ENCODE data around the gene TTLL4. TPM values are rescaled to one million over a fixed set of nuclear protein-coding genes. Genes with fewer than 3 reads are reported as not detected.

Gene TTLL4
- total RNA-seq, 2 experiments from 2014 or later: 38.2 to 68.0 TPM

- H3K4me2 ChIP-seq (ENCODE audit: low read length): no peak overlapping the region
- H2AFZ ChIP-seq (ENCODE audit: low read length): no peak overlapping the region
- H3K4me3 ChIP-seq (ENCODE audit: low read depth, low read length, poor library complexity, severe bottlenecking): no peak overlapping the region
- H4K20me1 ChIP-seq (ENCODE audit: insufficient read depth, low read length): no peaks in the 10 kb centered on the region
- no peaks in the 10 kb centered on the region for H3K9me2 ChIP-seq (ENCODE audit: insufficient read depth, low read length)
- no peak overlapping the region for H3K27ac ChIP-seq (ENCODE audit: low read depth, low read length, poor library complexity, severe bottlenecking)
- no peaks in the 10 kb centered on the region for H3K79me2 ChIP-seq (ENCODE audit: insufficient read depth, low read depth, low read length)
- peaks cover 96% of the 10 kb centered on the region for H3K36me3 ChIP-seq (ENCODE audit: insufficient read depth, low read length)
- BruUV-seq (replicated peaks): no TSS peak
- DNase-seq (ENCODE audit: low spot score): no peak
- ChIA-PET POLR2A (no interaction called here), CTCF (ENCODE audit: unreplicated experiment) (interaction anchor here (0.7 kb wide), 1 partner anchor 99 kb away, joined by 3 read pairs; no protein-coding TSS in a partner anchor)
- intact Hi-C loops (cut with micrococcal nuclease; ENCODE audit: unreplicated experiment): no loop called here
- no peaks in the 10 kb centered on the region for H3K9me3 ChIP-seq (ENCODE audit: low read length)
- no peaks in the 10 kb centered on the region for H3K4me1 ChIP-seq (ENCODE audit: insufficient read depth, low read length, poor library complexity, severe bottlenecking)
- TF ChIP-seq EZH2phosphoT487 (IDR thresholded peaks at IDR 0.05; ENCODE audit: borderline replicate concordance, low read depth, low read length): no peak
These were observed 38.3 kb downstream of the TTLL4 start for GRCh38 chr2:218748741-218749441.

GRCh38 chr2:218754201-218754600 lies 43.6 kb downstream of the TTLL4 start:
- Histone ChIP-seq H3K4me2 (ENCODE audit: low read length) (no peak overlapping the region), H3K9me2 (ENCODE audit: insufficient read depth, low read length) (no peaks in the 10 kb centered on the region), H4K20me1 (ENCODE audit: insufficient read depth, low read length) (no peaks in the 10 kb centered on the region; the same call in 1 of the 2 replicates), H2AFZ (ENCODE audit: low read length) (no peak overlapping the region), H3K27ac (ENCODE audit: low read depth, low read length, poor library complexity, severe bottlenecking) (no peak overlapping the region), H3K79me2 (ENCODE audit: insufficient read depth, low read depth, low read length) (no peaks in the 10 kb centered on the region), H3K4me1 (ENCODE audit: insufficient read depth, low read length, poor library complexity, severe bottlenecking) (no peaks in the 10 kb centered on the region), H3K4me3 (ENCODE audit: low read depth, low read length, poor library complexity, severe bottlenecking) (no peak overlapping the region), H3K9me3 (ENCODE audit: low read length) (no peaks in the 10 kb centered on the region), H3K36me3 (ENCODE audit: insufficient read depth, low read length) (peaks cover 76% of the 10 kb centered on the region)
- CTCF ChIA-PET (ENCODE audit: unreplicated experiment): no interaction called here
- no peak for DNase-seq (ENCODE audit: low spot score)
- POLR2A ChIA-PET: interaction anchor here (1.8 kb wide), 1 partner anchor 24 kb away, joined by 3 read pairs; no protein-coding TSS in a partner anchor
- intact Hi-C loops (cut with micrococcal nuclease; ENCODE audit: unreplicated experiment): no loop called here
- BruUV-seq (replicated peaks): no TSS peak
- TF ChIP-seq EZH2phosphoT487 (IDR thresholded peaks at IDR 0.05; ENCODE audit: borderline replicate concordance, low read depth, low read length): no peak
- no peak for TF ChIP-seq CTCF (conservative IDR thresholded peaks at IDR 0.05; ENCODE audit: low read length)

GRCh38 chr2:218754781-218755180 lies 44.1 kb downstream of the TTLL4 start:
- no peaks in the 10 kb centered on the region for H3K4me1 ChIP-seq (ENCODE audit: insufficient read depth, low read length, poor library complexity, severe bottlenecking)
- TF ChIP-seq EZH2phosphoT487 (IDR thresholded peaks at IDR 0.05; ENCODE audit: borderline replicate concordance, low read depth, low read length) (no peak), CTCF (conservative IDR thresholded peaks at IDR 0.05; ENCODE audit: low read length) (no peak)
- BruUV-seq (replicated peaks): no TSS peak

More at GRCh38 chr2:218754781-218755180, 44.1 kb downstream of the TTLL4 start:
- H3K27ac ChIP-seq (ENCODE audit: low read depth, low read length, poor library complexity, severe bottlenecking): no peak overlapping the region
- H3K9me2 ChIP-seq (ENCODE audit: insufficient read depth, low read length): no peaks in the 10 kb centered on the region
- ChIA-PET CTCF (ENCODE audit: unreplicated experiment) (no interaction called here), POLR2A (interaction anchor here (0.6 to 1.8 kb wide), 2 partner anchors 23 to 85 kb away, joined by 3 read pairs; no protein-coding TSS in a partner anchor)
- H3K9me3 ChIP-seq (ENCODE audit: low read length): no peaks in the 10 kb centered on the region
- H3K4me3 ChIP-seq (ENCODE audit: low read depth, low read length, poor library complexity, severe bottlenecking): no peak overlapping the region
- intact Hi-C loops (cut with micrococcal nuclease; ENCODE audit: unreplicated experiment): no loop called here
- no peak overlapping the region for H3K4me2 ChIP-seq (ENCODE audit: low read length)
- no peaks in the 10 kb centered on the region for H3K79me2 ChIP-seq (ENCODE audit: insufficient read depth, low read depth, low read length)
- H3K36me3 ChIP-seq (ENCODE audit: insufficient read depth, low read length): peaks cover 70% of the 10 kb centered on the region
- no peaks in the 10 kb centered on the region; the same call in 1 of the 2 replicates for H4K20me1 ChIP-seq (ENCODE audit: insufficient read depth, low read length)
- no peak for DNase-seq (ENCODE audit: low spot score)
- no peak overlapping the region for H2AFZ ChIP-seq (ENCODE audit: low read length)

Measured in OCI-LY7 (cell line).